MM.1S (cell line): ENCODE results near the gene GLP1R.

ENCODE experiments used
- DNase-seq: peaks from one replicate; pipeline ENCODE4 v3.0.0-alpha.2; 2015
- H2AFZ ChIP-seq: fragments of 300-600 bp; sonication (generic); 2 replicates; pipeline ENCODE4 v1.6.0; 2016; ENCODE audit warnings: antibody characterized with exemption, low read length
- H3F3A ChIP-seq: fragments of 300-600 bp; sonication (generic); 2 replicates; pipeline ENCODE4 v1.6.1; 2016; ENCODE audit warnings: mild to moderate bottlenecking, antibody characterized with exemption, low read length, moderate library complexity, mixed read lengths; ENCODE audit not compliant: insufficient read depth
- H3K27ac ChIP-seq: fragments of 300-600 bp; sonication (generic); 2 replicates; pipeline ENCODE4 v1.5.1; 2016; ENCODE audit warnings: mild to moderate bottlenecking, low read length
- H3K27me3 ChIP-seq: fragments of 300-600 bp; sonication (generic); replicated peaks from 2 replicates; pipeline ENCODE4 v1.6.0; 2016; ENCODE audit warnings: low read length; ENCODE audit not compliant: insufficient read depth
- H3K36me3 ChIP-seq: fragments of 300-600 bp; sonication (generic); replicated peaks from 2 replicates; pipeline ENCODE4 v1.6.1; 2016; ENCODE audit warnings: mild to moderate bottlenecking, low read length, mixed read lengths; ENCODE audit not compliant: insufficient read depth
- H3K4me1 ChIP-seq: fragments of 300-600 bp; sonication (generic); 2 replicates; pipeline ENCODE4 v1.6.1; 2016; ENCODE audit warnings: low read length, mixed read lengths
- H3K4me2 ChIP-seq: fragments of 300-600 bp; sonication (generic); 2 replicates; pipeline ENCODE4 v1.6.0; 2016; ENCODE audit warnings: low read depth, low read length
- H3K4me3 ChIP-seq: fragments of 300-600 bp; sonication (generic); 2 replicates; pipeline ENCODE4 v1.5.1; 2016; ENCODE audit warnings: low read length, mixed read lengths
- H3K79me2 ChIP-seq: fragments of 300-600 bp; sonication (generic); 2 replicates; pipeline ENCODE4 v1.6.1; 2016; ENCODE audit warnings: mixed run types, low read length, mixed read lengths
- H3K9ac ChIP-seq: fragments of 300-600 bp; sonication (generic); 2 replicates; pipeline ENCODE4 v1.6.1; 2016; ENCODE audit warnings: low read length, mixed read lengths
- H3K9me2 ChIP-seq: fragments of 300-600 bp; sonication (generic); replicated peaks from 2 replicates; pipeline ENCODE4 v1.6.1; 2016; ENCODE audit warnings: mild to moderate bottlenecking, low read length, mixed read lengths; ENCODE audit not compliant: insufficient read depth
- H3K9me3 ChIP-seq: fragments of 300-600 bp; sonication (generic); replicated peaks from 2 replicates; pipeline ENCODE4 v1.6.1; 2016; ENCODE audit warnings: mild to moderate bottlenecking, low read length, mixed read lengths; ENCODE audit not compliant: insufficient read depth
- H4K20me1 ChIP-seq: fragments of 300-600 bp; sonication (generic); 2 replicates; pipeline ENCODE4 v1.6.1; 2016; ENCODE audit warnings: mild to moderate bottlenecking, low read length, moderate library complexity, mixed read lengths; ENCODE audit not compliant: insufficient read depth
- EZH2 ChIP-seq: fragments of 300-600 bp; sonication (generic); optimal IDR thresholded peaks from 2 replicates; pipeline ENCODE3; 2017; ENCODE audit warnings: low read depth, mild to moderate bottlenecking, antibody characterized with exemption, low read length, mixed read lengths
- EZH2phosphoT487 ChIP-seq: fragments of 300-600 bp; sonication (generic); IDR thresholded peaks from 2 replicates; pipeline ENCODE4 v1.6.1; 2018; ENCODE audit warnings: antibody characterized with exemption, low read length
- TF ChIP-seq, protein P1 (sequence below): fragments of 300-600 bp; sonication (generic); IDR thresholded peaks from 2 replicates; pipeline ENCODE4 v1.5.1; 2016; ENCODE audit warnings: antibody characterized with exemption, low read length, mixed read lengths

The GLP1R gene

DNA sequence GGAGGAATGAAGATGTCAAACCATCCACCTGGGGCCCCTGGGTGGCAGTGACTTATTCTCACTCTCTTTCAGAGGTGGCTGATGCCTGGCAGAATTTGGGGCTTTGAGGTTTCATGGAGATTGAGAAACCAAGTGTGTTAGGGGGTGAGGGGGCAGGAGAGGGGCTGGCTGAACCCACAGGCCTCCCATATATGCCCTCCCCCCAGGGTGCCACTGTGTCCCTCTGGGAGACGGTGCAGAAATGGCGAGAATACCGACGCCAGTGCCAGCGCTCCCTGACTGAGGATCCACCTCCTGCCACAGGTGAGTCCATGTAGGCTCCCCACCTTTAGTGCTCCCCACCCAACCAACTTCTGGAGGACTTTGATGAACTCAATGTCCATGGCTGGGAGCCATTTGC is 7.6 kb downstream of the GLP1R start:
- H3K4me2 ChIP-seq, result no peak overlapping the region
- no peak overlapping the region for H2AFZ ChIP-seq
- TF ChIP-seq EZH2 (no peak), EZH2phosphoT487 (no peak)
- TF ChIP-seq, protein P1, sequence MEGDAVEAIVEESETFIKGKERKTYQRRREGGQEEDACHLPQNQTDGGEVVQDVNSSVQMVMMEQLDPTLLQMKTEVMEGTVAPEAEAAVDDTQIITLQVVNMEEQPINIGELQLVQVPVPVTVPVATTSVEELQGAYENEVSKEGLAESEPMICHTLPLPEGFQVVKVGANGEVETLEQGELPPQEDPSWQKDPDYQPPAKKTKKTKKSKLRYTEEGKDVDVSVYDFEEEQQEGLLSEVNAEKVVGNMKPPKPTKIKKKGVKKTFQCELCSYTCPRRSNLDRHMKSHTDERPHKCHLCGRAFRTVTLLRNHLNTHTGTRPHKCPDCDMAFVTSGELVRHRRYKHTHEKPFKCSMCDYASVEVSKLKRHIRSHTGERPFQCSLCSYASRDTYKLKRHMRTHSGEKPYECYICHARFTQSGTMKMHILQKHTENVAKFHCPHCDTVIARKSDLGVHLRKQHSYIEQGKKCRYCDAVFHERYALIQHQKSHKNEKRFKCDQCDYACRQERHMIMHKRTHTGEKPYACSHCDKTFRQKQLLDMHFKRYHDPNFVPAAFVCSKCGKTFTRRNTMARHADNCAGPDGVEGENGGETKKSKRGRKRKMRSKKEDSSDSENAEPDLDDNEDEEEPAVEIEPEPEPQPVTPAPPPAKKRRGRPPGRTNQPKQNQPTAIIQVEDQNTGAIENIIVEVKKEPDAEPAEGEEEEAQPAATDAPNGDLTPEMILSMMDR, result no peak
- H3K79me2 ChIP-seq, result no peaks in the 10 kb centered on the region
- H3K9ac ChIP-seq, result no peak overlapping the region
- no peaks in the 10 kb centered on the region for H4K20me1 ChIP-seq
- H3K9me3 ChIP-seq, result no peaks in the 10 kb centered on the region
- H3F3A ChIP-seq, result no peaks in the 10 kb centered on the region
- H3K27me3 ChIP-seq, result no peaks in the 10 kb centered on the region
- H3K27ac ChIP-seq, result no peak overlapping the region
- no peaks in the 10 kb centered on the region for H3K4me1 ChIP-seq
- no peak for DNase-seq
- H3K9me2 ChIP-seq, result no peaks in the 10 kb centered on the region
- H3K36me3 ChIP-seq, result no peaks in the 10 kb centered on the region
- no peak overlapping the region for H3K4me3 ChIP-seq

DNA sequence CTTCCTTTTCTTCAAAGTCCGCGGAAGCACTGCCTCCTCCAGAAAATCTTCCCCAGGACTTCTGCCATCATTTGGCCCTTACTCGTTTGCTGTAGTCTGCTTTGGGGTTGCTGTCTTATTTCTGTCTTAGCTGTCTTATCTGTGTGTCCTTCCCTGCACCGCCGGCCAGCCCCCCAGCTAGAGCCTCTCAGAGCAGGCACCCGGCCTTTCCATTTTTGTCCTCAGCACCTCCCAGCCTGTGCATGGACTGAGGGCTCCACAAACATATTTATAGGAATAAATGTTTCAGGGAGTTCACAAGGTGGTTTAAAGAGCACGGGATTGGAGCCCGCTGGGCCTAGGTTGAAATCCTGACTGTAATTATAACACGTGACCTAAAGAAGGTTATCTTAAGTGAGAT is 8.1 kb downstream of the GLP1R start:
- H3K27me3 ChIP-seq, result no peaks in the 10 kb centered on the region
- DNase-seq, result no peak
- no peaks in the 10 kb centered on the region for H3K79me2 ChIP-seq
- no peaks in the 10 kb centered on the region for H3K4me1 ChIP-seq
- no peak overlapping the region for H3K27ac ChIP-seq
- H3K4me3 ChIP-seq, result no peak overlapping the region
- no peaks in the 10 kb centered on the region for H3F3A ChIP-seq
- H3K9me3 ChIP-seq, result no peaks in the 10 kb centered on the region
- H4K20me1 ChIP-seq, result no peaks in the 10 kb centered on the region
- no peak overlapping the region for H2AFZ ChIP-seq
- H3K4me2 ChIP-seq, result no peak overlapping the region
- TF ChIP-seq EZH2phosphoT487, result no peak
- TF ChIP-seq, protein P1, result no peak
- no peak for TF ChIP-seq EZH2
- H3K9ac ChIP-seq, result no peak overlapping the region
- no peaks in the 10 kb centered on the region for H3K36me3 ChIP-seq
- no peaks in the 10 kb centered on the region for H3K9me2 ChIP-seq

DNA sequence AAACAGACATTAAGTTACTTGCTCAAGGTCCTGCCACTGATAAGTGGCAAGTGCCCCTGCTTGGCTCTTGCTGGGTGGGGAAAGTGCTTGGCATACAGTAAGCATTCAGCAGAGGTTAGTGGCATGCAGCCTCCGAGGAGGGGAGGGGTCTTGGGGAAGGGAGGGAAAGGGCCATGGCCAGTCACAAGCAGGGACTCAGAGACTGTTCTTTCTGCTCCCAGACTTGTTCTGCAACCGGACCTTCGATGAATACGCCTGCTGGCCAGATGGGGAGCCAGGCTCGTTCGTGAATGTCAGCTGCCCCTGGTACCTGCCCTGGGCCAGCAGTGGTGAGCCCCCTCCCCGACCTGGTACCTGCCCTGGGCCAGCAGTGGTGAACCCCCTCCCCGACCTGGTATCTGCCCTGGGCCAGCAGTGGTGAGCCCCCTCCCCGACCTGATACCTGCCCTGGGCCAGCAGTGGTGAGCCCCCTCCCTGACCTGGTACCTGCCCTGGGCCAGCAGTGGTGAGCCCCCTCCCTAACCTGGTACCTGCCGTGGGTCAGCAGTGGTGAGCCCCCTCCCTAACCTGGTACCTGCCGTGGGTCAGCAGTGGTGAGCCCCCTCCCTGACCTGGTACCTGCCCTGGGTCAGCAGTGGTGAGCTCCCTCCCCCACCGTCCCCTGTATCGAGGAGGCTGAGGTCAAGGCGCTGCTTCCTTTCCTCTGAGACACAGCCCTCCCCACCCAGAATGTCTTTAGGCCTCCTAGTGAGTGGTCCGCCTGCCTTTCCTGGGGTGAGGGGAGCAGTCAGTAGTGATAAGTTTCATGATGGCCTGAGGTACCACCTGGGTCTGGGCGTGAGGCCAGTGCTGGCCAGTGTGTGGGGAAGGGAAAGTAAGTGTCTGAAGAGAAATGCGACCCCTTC is 8.9 kb downstream of the GLP1R start:
- DNase-seq, result no peak
- H3K27ac ChIP-seq, result no peak overlapping the region
- H3K4me2 ChIP-seq, result no peak overlapping the region
- H3K79me2 ChIP-seq, result no peaks in the 10 kb centered on the region
- H3K9me3 ChIP-seq, result no peaks in the 10 kb centered on the region
- no peaks in the 10 kb centered on the region for H3K36me3 ChIP-seq
- no peaks in the 10 kb centered on the region for H3K27me3 ChIP-seq
- H3K4me3 ChIP-seq, result no peak overlapping the region
- no peaks in the 10 kb centered on the region for H4K20me1 ChIP-seq
- TF ChIP-seq, protein P1, result no peak
- TF ChIP-seq EZH2 (no peak), EZH2phosphoT487 (no peak)
- no peaks in the 10 kb centered on the region for H3F3A ChIP-seq
- H3K9me2 ChIP-seq, result no peaks in the 10 kb centered on the region
- H2AFZ ChIP-seq, result no peak overlapping the region
- no peaks in the 10 kb centered on the region for H3K4me1 ChIP-seq
- H3K9ac ChIP-seq, result no peak overlapping the region
